GM18951 (cell line): ENCODE measurements around the gene PPP1R17.

ENCODE experiments used
- POLR2A ChIP-seq: IDR thresholded peaks from 4 replicates; pipeline ENCODE4 v1.6.1; 2011; ENCODE audit warnings: mild to moderate bottlenecking; ENCODE audit not compliant: insufficient read length, insufficient read depth; ENCODE audit errors: extremely low read depth
- in situ Hi-C: fragments of 300-500 bp; cut with MboI; formaldehyde crosslinking; loops from one replicate; pipeline ENCODE4 v1.12.0; 2022; ENCODE audit warnings: low sequenced_read_pairs, mixed read lengths, inconsistent platforms; ENCODE audit not compliant: unreplicated experiment

PPP1R17 gene

DNA sequence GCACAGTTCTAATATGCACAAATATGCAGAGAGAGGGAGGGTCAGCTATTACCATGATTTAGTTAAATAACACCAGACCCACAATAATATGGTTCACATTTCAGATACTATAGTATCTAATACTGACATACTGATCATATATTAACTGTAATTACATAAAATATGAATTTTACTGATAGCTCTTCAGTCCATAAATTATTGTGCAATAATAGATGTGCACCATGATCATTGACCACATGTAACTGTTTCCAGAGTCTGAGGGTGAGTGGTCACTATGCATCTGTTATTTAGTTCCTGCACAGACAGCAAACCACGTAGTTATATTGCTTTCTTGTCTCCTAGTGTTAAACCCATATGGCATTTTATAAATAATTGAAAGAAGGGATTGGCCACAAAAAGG lies 29.3 kb downstream of the PPP1R17 start:
- in situ Hi-C loops = no loop called here

DNA sequence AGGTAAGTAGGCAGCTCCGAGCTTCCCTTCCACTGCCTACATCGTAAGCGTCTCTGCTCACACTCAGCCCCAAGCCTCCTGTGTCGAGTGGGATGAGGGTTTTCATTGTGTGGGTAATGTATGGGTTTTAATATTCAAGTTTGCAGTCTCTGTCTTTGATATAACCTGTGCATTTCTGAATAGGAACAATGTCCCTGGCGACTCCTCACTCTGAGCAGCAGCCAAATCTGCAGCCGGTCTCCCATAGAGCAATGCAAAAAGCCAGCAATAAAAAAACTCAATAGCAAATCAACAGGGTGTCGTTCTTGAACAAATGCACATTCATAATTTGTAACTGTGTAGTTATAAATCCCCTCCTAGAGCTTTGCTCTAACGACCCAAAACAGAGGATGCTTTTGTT lies 33.4 kb downstream of the PPP1R17 start:
- in situ Hi-C loops = no loop called here

More for the DNA sequence above, 29.3 kb downstream of the PPP1R17 start:
- TF ChIP-seq POLR2A = no peak

DNA sequence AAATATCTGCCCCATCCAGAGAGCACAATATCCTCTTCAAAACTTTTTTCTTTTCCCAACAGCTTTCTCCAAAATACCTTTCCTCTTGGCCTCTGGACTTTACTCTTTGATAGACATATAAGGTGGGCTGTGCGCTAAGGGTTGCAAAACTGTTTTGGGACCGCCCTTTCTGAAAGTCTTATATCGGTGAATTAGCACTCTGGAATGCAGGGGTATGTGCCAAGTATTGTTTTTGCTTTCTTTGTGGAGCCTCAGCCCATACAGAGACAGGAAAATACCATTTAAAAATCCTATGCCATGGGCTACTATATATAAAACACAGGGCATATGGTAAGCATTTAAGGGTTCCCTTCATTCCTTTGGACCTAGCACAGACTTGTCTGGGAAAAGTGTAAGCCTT lies 37.7 kb downstream of the PPP1R17 start:
- TF ChIP-seq POLR2A = no peak
- in situ Hi-C loops = loop anchor here (25.0 kb wide), 2 partner anchors 262 to 638 kb away; no protein-coding TSS in a partner anchor

More for the DNA sequence above, 33.4 kb downstream of the PPP1R17 start:
- no peak for TF ChIP-seq POLR2A

DNA sequence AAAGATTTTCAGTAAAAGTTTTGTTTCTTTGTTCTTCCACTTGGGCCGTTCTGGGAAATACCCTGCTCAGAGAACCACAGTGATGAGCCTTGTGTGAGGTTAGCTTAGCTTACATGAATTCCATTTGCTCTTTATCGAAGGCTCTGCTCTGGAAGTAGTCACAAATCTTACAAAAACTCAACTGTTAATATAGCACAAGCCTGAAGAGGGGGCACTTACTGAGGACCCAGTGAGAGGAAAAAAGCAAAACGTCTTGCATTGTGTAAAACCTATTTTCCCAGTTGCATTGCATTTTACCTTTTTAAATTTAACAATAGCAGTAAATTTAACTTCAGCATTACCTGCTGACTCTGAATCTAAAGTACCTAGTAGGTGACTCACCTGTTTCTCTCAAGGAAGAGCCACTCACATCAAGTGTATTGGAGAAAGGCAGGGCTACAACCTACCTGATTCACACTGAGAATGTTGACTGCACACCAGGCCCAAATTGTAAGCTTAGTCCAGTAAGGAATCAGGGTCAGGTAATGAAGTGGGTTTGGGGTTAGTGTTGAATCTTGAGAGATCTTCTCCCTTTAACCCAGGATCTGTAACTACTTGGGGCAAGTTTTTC lies 42.3 kb downstream of the PPP1R17 start:
- in situ Hi-C loops = loop anchor here (25.0 kb wide), 2 partner anchors 267 to 633 kb away; no protein-coding TSS in a partner anchor
- TF ChIP-seq POLR2A = no peak

DNA sequence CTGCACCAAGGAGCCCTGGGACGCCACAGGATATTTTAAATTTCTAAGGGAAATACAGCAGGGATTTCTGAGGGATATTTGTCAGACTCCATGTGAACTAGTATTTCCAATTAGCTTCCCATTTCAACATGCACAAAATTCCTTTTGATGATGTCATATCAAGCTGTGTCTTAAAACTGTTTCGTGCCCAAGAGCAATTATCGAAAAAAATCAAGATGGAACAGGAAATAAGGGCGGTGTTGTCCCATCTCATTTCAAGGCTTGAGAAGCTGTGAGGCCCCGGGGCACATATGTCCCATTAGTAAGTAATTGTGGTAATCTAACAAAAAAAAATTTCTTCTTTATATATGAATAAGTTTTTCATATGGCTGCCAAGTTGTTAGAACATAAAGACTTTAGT lies 47.4 kb downstream of the PPP1R17 start:
- in situ Hi-C loops = loop anchor here (10.0 to 25.0 kb wide), 3 partner anchors 272 to 628 kb away; no protein-coding TSS in a partner anchor
- no peak for TF ChIP-seq POLR2A

DNA sequence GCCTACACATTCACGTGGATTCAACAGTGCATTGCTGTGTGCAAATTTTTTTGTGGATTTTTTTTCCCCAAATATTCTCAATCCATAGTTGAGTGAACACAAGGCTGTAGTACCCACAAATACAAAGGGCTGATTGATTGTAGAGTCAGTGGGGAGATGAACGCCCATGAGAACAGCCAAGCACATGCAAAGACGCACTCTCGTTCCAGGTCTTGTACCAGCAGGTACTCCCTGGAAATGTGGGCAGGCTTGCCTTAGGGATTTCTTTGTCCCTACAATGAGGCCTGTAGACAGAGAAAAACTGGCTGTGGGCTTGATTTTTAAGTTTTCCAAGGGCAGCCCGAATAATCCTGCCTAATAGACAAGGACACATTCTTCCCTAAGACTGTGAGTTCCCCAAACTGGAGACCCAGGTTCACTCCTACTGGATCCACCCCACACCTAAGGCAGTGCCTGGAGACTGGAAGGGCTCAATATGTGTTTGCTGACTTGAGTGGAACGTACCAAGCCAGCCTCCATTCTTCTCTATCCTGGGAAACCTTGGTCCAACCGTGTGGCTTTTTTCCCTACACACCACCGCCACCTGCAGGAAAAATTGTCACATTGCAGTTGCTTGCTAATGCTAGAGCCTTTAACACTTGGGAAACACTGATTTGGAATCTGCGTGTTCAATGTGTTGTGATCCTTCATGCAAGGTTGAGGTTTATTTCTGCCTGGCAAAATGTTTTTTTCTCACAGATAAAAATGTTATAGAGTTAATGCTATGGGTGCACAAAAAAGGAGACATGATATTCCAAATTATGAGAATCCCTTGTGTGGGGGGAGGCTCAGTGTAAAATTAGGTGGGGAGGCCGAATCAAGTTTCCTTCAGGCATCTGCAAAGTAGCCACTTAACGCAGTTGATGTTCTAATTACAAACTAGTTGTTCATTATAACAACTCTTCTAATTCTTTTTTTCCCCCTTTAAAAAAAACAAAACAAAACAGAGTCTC lies 49.3 kb downstream of the PPP1R17 start:
- in situ Hi-C loops = loop anchor here (10.0 to 25.0 kb wide), 3 partner anchors 274 to 626 kb away; no protein-coding TSS in a partner anchor
- no peak for TF ChIP-seq POLR2A

DNA sequence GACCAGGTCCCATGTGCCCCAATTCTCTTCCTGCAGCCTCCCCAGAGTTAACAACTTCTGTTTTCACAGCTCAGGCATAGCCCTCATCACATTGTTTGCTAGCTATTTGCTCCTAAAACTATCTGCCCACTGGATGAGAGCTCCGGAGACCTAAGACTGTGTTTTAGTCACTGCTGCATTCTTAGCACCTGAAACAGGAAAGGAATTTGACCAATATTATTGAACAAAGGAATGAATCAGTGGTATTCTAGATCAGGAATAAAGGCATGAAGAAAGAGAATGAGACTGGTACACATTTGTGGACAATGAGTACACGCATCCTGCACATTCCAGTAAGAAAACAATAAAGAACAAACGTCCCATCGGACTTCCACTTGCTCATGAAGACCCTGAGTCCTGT lies 54.8 kb downstream of the PPP1R17 start:
- in situ Hi-C loops = loop anchor here (10.0 to 25.0 kb wide), 4 partner anchors 280 to 620 kb away; no protein-coding TSS in a partner anchor
- no peak for TF ChIP-seq POLR2A

DNA sequence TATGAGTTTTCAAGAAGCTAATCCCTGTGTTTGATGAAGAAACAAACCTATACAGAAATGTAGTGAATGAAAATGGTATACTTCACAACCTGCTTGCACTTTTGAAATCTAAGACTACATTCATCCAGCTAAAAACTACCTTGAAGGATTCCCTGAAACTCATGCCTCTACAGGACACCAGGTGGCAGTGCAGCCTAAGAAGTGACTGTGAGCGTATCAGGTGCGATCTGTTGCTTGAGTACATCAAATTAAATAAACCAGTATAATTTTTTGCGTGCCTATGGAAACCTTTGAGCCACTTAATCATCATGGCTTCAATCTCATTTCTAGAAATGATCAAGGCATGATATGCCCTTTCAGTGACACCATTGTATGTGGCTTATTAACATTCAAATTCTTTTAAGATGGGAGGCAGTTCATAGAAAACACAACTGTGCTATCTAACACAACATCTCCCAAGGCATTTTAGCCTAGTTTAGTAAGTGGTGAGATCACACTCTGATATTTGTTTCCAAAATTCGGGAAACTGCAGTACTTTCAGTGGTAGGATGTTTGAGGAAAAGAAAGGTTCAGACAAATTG lies 57.4 kb downstream of the PPP1R17 start:
- no peak for TF ChIP-seq POLR2A
- in situ Hi-C loops = loop anchor here (10.0 to 25.0 kb wide), 4 partner anchors 282 to 618 kb away; no protein-coding TSS in a partner anchor

DNA sequence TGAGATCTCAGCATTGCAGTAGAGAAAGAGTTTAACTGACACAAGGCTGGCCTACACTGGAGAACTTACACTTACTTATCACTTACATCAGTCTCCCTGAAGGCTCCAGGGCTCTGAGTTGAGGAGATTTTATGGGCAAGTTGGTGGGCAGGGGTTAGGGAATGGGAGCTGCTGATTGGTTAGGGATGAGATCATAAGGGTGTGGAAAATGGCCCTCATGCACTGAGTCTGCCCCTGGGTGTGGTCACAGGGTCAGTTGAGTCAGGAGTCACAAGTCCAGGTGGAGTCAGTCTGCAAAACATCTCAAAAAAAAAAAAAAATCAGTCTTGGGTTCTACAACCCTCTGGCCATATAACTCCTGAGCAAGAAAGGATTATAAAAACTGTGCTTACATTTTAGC lies 60.5 kb downstream of the PPP1R17 start:
- in situ Hi-C loops = loop anchor here (10.0 to 25.0 kb wide), 4 partner anchors 285 to 615 kb away; no protein-coding TSS in a partner anchor
- no peak for TF ChIP-seq POLR2A

DNA sequence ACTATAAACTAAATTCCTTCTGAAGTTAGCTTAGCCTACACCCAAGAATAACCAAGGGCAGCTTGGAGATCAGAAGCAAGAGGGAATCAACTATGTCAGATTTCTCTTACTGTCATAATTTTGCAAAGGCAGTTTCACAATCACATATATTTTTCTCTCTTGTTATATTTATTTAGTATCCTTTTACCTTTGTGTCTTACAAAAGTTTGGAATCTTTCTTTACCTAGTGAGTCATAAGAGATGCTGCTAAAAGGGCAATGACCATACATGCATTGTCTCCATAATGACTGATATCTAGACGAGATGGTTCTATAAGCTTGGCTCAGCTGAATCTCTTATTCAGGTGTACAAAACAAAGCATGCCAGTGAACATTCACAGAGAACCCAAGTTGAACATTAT lies 61.1 kb downstream of the PPP1R17 start:
- in situ Hi-C loops = loop anchor here (10.0 to 25.0 kb wide), 4 partner anchors 286 to 614 kb away; no protein-coding TSS in a partner anchor
- no peak for TF ChIP-seq POLR2A

DNA sequence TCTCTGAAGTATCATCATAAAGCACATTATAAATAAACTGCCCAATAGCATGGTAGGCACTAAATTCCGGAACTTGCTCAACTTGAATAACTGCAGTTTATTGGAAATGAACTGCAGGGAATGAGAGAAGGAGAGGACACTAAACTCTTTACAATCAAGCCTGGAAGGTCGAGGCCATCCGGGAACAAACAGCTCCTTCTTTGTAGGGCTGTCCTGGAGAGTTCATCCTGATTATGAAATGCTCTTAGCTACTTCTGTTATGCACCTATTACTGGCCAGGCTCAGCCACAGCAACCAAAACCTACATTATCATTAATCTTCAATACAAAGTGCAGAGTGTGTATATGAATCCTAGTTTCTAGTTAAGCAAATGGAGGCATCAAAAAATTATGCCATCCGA lies 64.7 kb downstream of the PPP1R17 start:
- no peak for TF ChIP-seq POLR2A
- in situ Hi-C loops = no loop called here
